Measurements from ENCODE around the gene ETFB.

ETFB gene

DNA sequence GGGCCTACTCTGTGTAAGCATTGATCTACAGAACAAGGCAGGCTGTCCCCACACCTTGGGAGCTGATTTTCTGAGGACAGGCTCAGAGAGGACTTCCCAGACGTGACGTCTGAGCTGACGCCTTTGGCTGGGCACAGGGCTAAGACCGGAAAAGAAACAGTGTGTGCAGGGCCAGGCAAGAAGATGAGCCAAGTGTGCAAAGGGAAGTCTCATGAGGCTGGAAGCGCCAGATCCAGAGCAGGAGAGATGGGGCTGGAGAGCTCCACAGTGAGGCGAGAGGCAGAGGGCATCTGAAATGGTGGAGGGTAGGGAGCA lies 42.1 kb downstream of the ETFB start:
- TF ChIP-seq FOXA1 (IDR thresholded peaks at IDR 0.05), result no peak
- TF ChIP-seq ZNF384 (IDR thresholded peaks at IDR 0.05), result no peak
- DNase-seq (ENCODE audit: extremely low spot score), result no peak
- CTCF ChIA-PET, result no interaction called here
- POLR2A ChIA-PET, result no interaction called here

DNA sequence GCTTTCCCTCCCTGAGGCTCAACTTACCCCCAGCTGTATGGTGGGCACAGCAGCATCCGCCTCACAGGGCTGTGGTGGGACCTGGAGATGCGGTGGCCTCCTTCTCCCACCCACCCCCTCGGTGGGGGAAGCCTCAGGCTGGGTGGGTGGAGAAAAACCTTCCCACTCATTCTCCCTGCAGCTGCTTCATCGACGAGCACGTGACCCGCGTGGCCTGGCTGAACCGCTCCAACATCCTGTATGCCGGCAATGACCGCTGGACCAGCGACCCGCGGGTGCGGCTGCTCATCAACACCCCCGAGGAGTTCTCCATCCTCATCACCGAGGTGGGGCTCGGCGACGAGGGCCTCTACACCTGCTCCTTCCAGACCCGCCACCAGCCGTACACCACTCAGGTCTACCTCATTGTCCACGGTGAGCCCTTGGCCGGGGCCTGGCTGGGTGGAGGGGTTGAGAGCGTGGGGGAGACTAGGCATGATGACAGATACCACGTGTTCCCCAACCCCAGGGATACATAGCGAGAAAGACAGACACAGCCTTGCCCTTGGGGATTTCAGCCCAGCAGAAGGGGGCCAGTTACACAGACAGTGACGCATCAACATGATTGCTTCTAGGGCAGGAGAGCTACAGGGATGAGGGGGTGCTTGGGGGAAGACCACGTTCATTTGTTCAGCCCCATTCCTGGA lies 42.6 kb downstream of the ETFB start:
- POLR2A ChIA-PET, result no interaction called here
- TF ChIP-seq FOXA1 (IDR thresholded peaks at IDR 0.05) (no peak), SP1 (IDR thresholded peaks at IDR 0.05) (no peak), FOXM1 (IDR thresholded peaks at IDR 0.05; ENCODE audit: borderline replicate concordance) (no peak), ELF4 (IDR thresholded peaks at IDR 0.05) (no peak), ARNT (IDR thresholded peaks at IDR 0.05) (no peak), HDGF (IDR thresholded peaks at IDR 0.05; ENCODE audit: borderline replicate concordance) (no peak), BHLHE40 (IDR thresholded peaks at IDR 0.05; ENCODE audit: borderline replicate concordance) (no peak)

DNA sequence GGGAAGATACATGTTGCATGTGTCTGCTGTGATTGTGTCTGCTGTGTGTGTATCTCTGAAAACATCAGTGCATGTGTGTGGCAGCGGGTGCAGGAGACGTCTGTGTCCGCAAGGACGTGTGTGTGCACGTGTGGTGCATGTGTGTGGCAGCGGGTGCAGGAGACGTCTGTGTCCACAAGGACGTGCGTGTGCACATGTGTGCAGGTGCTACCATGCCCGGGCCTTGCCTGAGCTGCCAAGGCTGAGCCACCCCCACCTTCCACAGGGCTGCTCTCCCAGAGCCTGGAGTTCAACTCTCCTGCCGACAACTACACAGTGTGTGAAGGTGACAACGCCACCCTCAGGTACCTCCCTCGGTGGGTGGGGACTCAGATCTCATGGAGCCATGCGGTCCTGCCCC lies 44.4 kb downstream of the ETFB start:
- ChIA-PET POLR2A (no interaction called here), CTCF (no interaction called here)
- no peak for DNase-seq (ENCODE audit: extremely low spot score)
- TF ChIP-seq, protein P1, sequence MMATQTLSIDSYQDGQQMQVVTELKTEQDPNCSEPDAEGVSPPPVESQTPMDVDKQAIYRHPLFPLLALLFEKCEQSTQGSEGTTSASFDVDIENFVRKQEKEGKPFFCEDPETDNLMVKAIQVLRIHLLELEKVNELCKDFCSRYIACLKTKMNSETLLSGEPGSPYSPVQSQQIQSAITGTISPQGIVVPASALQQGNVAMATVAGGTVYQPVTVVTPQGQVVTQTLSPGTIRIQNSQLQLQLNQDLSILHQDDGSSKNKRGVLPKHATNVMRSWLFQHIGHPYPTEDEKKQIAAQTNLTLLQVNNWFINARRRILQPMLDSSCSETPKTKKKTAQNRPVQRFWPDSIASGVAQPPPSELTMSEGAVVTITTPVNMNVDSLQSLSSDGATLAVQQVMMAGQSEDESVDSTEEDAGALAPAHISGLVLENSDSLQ (IDR thresholded peaks at IDR 0.05), result no peak
- TF ChIP-seq FOXA1 (IDR thresholded peaks at IDR 0.05), result no peak

More for the DNA sequence above, 42.6 kb downstream of the ETFB start:
- DNase-seq (ENCODE audit: extremely low spot score), result no peak
- CTCF ChIA-PET, result no interaction called here

DNA sequence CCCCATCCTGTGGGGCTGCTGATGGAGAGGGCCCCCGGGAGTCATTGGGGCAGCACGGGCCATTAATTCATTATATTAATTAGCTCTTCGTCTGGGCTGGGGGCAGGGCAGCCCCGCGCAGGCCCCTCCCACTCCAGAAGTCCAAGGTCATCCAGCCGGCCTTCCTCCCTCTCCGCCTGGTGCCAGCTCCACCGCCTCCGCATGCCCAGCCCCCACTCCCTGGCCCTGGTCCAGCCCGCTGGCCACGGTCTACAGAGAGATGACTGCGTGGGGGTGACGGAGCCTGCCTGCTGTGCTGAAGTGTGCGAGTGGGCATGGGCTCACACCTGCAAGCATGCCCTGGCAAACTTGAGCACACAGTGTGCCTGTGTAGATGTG lies 45.9 kb downstream of the ETFB start:
- DNase-seq (ENCODE audit: extremely low spot score), result no peak
- TF ChIP-seq FOXM1 (IDR thresholded peaks at IDR 0.05; ENCODE audit: borderline replicate concordance) (no peak), ELF4 (IDR thresholded peaks at IDR 0.05) (no peak), ZNF384 (IDR thresholded peaks at IDR 0.05) (no peak), FOXK2 (IDR thresholded peaks at IDR 0.05) (no peak), LEF1 (IDR thresholded peaks at IDR 0.05; ENCODE audit: borderline replicate concordance) (no peak), ARNT (IDR thresholded peaks at IDR 0.05) (no peak)
- ChIA-PET CTCF (no interaction called here), POLR2A (no interaction called here)

DNA sequence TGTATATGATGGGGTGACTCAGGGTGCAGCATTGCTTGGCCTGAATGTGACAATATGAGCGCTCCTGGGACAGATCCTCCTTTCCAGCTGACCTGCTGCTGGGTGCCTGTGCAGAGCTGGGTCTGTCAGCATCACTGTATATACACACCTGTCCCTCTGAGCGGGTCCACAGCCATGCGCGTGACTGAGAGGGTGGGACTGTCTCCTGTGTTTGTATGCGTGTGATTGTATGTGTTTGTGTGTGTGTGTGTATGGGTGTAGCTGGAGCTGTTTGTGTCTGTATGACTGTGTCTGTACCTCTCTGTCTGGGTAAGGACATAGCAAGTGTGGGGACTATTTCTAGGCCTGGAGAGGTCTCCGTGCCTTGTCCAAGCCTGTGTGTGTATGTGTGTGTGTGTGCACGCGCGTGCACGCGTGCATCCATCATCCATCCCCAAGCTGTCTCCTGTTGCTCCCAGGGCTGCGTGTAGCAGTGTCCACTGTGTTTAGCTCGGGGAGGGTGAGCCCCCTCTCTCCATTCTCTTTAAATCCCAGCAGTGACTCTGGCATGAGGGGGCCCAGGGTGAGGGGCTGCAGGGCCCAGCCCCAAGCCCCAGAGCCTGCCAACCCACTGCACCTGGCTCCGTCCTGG lies 46.4 kb downstream of the ETFB start:
- POLR2A ChIA-PET, result no interaction called here

DNA sequence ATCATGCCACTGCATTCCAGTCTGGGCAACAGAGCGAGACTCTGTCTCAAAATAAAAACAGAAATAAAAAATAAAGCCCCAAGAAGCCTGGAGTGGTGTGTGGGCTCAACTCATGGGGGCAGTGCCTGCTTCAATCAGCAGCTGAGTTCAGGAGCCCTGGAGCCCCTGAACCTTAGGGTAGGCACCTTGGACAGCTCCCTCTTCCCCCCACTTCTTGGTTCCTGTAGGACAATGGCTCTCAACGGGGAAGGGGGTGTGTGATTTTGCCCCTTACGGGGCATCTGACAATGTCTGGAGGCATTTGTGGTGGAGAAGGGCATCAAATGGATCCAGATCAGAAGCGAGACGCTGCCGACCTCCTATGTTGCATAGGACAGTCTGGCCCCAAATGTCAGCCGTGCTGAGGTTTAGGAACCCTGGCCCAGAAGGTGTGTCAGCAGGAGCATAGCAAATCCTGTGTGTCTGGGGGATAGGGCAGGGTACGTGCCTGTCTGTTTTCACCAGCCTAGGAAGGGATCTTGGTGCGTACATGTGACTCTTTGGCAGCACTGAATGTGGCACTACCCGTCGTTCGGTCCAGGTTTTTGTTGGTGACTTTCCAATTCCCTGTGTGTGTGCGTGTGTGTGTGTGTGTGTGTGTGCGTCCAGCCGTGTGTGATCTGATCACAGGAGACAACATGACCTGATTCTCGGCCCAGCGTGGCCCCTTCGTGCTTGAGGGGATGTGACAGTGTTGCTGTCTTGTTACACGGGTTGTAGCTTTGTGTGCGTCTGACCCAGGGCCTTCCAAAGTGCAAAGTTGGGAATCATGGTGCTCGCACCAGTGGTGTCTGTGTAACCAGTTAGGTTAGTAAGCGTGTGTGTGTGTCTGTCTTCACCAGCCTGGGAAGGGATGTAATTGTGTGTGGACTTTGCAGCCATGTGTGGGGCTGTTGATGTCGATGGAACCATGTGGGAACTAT lies 47.2 kb downstream of the ETFB start:
- POLR2A ChIA-PET, result no interaction called here
- DNase-seq (ENCODE audit: extremely low spot score), result no peak
- TF ChIP-seq NFRKB (IDR thresholded peaks at IDR 0.05) (no peak), ZNF384 (IDR thresholded peaks at IDR 0.05) (no peak), FOXM1 (IDR thresholded peaks at IDR 0.05; ENCODE audit: borderline replicate concordance) (no peak), SP1 (IDR thresholded peaks at IDR 0.05) (no peak), ARNT (IDR thresholded peaks at IDR 0.05) (no peak)
- CTCF ChIA-PET, result no interaction called here

More for the DNA sequence above, 46.4 kb downstream of the ETFB start:
- no peak for DNase-seq (ENCODE audit: extremely low spot score)
- CTCF ChIA-PET, result no interaction called here
- no peak for TF ChIP-seq ZNF384 (IDR thresholded peaks at IDR 0.05)
- TF ChIP-seq, protein P1 (IDR thresholded peaks at IDR 0.05), result no peak
- no peak for TF ChIP-seq L3MBTL2 (conservative IDR thresholded peaks at IDR 0.05)
- TF ChIP-seq BHLHE40 (IDR thresholded peaks at IDR 0.05; ENCODE audit: borderline replicate concordance), result no peak
- TF ChIP-seq LEF1 (IDR thresholded peaks at IDR 0.05; ENCODE audit: borderline replicate concordance), result no peak
- TF ChIP-seq FOXK2 (IDR thresholded peaks at IDR 0.05), result no peak
- TF ChIP-seq TARDBP (IDR thresholded peaks at IDR 0.05), result no peak
- TF ChIP-seq ARNT (IDR thresholded peaks at IDR 0.05), result no peak
- TF ChIP-seq FOXA1 (IDR thresholded peaks at IDR 0.05), result no peak
- TF ChIP-seq SUZ12 (IDR thresholded peaks at IDR 0.05), result no peak
- no peak for TF ChIP-seq NFRKB (IDR thresholded peaks at IDR 0.05)
- TF ChIP-seq CTBP1 (IDR thresholded peaks at IDR 0.05; ENCODE audit: borderline replicate concordance), result no peak
- no peak for TF ChIP-seq ELF4 (IDR thresholded peaks at IDR 0.05)
- TF ChIP-seq HDGF (IDR thresholded peaks at IDR 0.05; ENCODE audit: borderline replicate concordance), result no peak
- no peak for TF ChIP-seq SP1 (IDR thresholded peaks at IDR 0.05)
- no peak for TF ChIP-seq FOXM1 (IDR thresholded peaks at IDR 0.05; ENCODE audit: borderline replicate concordance)

DNA sequence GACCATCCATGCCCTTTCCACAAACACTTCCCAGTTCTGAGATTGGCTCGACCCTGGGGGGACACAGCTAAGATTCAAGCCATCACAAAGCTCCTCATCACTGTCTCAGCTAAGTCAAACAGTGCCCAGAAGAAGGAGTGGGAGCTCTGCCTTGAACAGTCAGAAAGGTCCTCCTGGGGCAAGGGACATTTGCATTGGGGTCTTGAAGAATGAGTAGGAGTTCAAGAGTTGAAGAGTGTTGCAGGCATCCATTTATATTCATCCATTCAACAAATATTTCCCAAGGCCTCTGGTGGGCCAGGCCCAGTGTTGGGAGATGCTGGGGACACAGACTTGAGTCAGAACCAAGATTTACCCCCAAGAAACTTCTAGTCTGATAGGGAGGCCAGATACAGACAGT lies 48.2 kb downstream of the ETFB start:
- DNase-seq (ENCODE audit: extremely low spot score), result no peak
- CTCF ChIA-PET, result no interaction called here
- POLR2A ChIA-PET, result no interaction called here

More for the DNA sequence above, 48.2 kb downstream of the ETFB start:
- TF ChIP-seq FOXK2 (IDR thresholded peaks at IDR 0.05) (no peak), SP1 (IDR thresholded peaks at IDR 0.05) (no peak), ZNF384 (IDR thresholded peaks at IDR 0.05) (no peak), SUZ12 (IDR thresholded peaks at IDR 0.05) (no peak), CTBP1 (IDR thresholded peaks at IDR 0.05; ENCODE audit: borderline replicate concordance) (no peak), FOXM1 (IDR thresholded peaks at IDR 0.05; ENCODE audit: borderline replicate concordance) (no peak)

All from HEK293T (cell line).